HG03558 (cell line): Measurements from ENCODE around the gene OR2D3.
"Not testable (repeated sequence)": the region's sequence is repeated elsewhere in the genome, so short reads cannot be mapped to it uniquely, and the experiment has no call there.

Experiments used
- ATAC-seq: cut with Tn5 transposase; IDR thresholded peaks from one replicate; pipeline ENCODE4 v1.9.1; 2021; ENCODE audit warnings: moderate number of reproducible peaks; ENCODE audit not compliant: unreplicated experiment; ENCODE audit errors: extremely low read depth

The OR2D3 gene

DNA sequence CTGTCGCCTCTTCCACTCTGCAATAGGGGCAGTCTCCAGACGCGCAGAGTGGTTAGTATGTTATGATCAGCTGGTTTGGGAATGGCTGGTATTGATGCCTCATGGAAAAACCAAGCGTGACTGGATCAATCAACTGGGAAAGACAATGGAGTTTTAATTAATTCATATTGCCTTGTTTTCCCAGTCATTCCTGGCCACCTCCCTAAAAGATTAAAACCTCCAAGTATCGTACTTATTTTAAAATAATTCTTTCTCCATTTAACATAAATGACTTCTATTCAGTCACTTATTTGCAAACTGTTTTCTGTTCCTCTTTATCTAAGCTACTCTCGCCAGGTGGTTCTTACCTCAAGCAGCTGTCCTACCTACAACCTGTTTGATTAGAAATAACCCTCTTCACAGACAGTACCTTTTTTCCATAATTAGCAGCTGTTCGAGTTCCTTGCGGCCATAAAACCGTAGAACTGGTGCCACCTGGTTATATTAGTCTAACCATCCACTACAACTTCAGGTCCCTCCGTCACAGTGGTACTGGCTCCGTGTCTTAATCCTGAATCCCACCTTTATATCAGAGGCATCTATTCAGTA, 6.3 kb downstream of the OR2D3 start:
- ATAC-seq, result peak; percentile 51

DNA sequence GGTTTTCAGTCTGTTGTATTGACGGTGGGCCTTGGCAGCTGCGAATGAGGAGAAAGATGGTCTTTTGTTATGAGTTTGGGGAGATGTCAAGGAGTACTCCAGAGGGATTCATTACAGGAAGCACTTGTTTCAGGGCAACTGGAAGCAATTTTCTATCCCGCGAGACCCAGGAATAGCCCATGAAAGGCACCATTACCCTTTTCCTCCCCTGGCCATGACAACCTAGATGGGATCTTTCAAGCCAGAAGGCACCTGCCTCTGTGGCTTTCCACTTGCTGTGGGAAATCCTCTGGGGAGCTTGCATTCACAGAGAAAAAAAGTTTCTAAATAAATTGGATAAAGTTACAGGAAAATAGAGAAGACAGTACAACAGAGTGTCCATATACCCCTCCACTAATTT, 8.1 kb downstream of the OR2D3 start:
- ATAC-seq, result no peak

- no peak for ATAC-seq
Measured at GRCh38 chr11:6931146-6931713, 10.4 kb downstream of the OR2D3 start.

- no peak for ATAC-seq
Measured at GRCh38 chr11:6932145-6932544, 11.3 kb downstream of the OR2D3 start.

DNA sequence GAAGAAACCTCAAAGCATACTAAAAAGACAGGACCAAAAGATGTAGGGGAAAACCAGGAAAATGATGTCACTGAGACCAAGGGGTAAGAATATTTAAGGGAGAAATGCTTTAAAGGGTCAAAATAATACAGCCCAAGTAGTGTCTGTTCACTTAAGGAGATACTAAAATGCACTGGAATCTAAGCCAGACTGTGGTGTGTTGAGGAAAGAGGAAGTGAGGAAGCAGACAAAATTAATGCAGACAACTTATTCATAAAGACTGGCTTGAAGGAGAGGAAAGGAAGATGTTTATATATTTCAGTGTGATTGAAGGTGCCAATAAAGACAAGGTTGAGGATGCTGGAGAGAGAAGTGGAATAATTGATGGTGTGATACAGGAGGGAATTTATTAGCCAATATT, 21.2 kb downstream of the OR2D3 start:
- no peak for ATAC-seq

- no peak for ATAC-seq
Measured at GRCh38 chr11:6943131-6943530, 22.3 kb downstream of the OR2D3 start.

GRCh38 chr11:6954248-6954647, 33.4 kb downstream of the OR2D3 start:
- ATAC-seq, result not testable (repeated sequence)

GRCh38 chr11:6962141-6962540, 41.3 kb downstream of the OR2D3 start:
- ATAC-seq, result no peak

- no peak for ATAC-seq
Measured at GRCh38 chr11:6962673-6963072, 41.9 kb downstream of the OR2D3 start.

GRCh38 chr11:6968816-6969215, 48.0 kb downstream of the OR2D3 start:
- no peak for ATAC-seq

DNA sequence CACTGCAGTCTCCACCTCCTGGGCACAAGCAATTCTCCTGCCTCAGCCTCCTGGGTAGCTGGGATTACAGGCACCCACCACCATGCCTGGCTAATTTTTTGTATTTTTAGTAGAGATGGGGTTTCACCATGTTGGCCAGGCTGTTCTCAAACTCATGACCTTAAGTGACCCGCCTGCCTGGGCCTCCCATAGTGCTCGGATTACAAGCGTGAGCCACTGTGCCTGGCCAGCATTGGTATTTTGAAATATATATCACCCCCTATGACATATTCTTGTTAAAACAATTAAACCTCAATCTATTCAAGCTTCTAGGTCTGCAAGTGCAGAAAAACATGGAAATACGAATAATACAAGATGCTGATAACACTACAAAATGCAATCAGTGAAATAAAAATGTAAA, 49.1 kb downstream of the OR2D3 start:
- ATAC-seq, result not testable (repeated sequence)
